Ovary (tissue), 3 donors: ENCODE results near the gene CASP9.
"Not testable (repeated sequence)": the region's sequence is repeated elsewhere in the genome, so short reads cannot be mapped to it uniquely, and the experiment has no call there.

Experiments used
- EP300 ChIP-seq: sonication (generic); formaldehyde crosslinking; IDR thresholded peaks from one replicate; pipeline ENCODE4 v1.6.1; 2017; ENCODE audit warnings: antibody characterized with exemption
- POLR2A ChIP-seq: fragments of 450-650 bp; IDR thresholded peaks from one replicate; pipeline ENCODE4 v1.6.1; 2017; ENCODE audit warnings: antibody characterized with exemption, mild to moderate bottlenecking, moderate library complexity
- TF ChIP-seq, protein P1 (sequence below), 3 donors: fragments of 450-650 bp in 2 of 3; fragments of 200-600 bp in 1 of 3; IDR thresholded peaks; one replicate each; pipeline versions ENCODE4 v1.5.1 to v1.8.0; 2016 to 2022; ENCODE audit warnings: antibody characterized with exemption in 3 of 3, mild to moderate bottlenecking in 1 of 3
- donor health status: DM: no; HTN: no; CAD: no.

DNA sequence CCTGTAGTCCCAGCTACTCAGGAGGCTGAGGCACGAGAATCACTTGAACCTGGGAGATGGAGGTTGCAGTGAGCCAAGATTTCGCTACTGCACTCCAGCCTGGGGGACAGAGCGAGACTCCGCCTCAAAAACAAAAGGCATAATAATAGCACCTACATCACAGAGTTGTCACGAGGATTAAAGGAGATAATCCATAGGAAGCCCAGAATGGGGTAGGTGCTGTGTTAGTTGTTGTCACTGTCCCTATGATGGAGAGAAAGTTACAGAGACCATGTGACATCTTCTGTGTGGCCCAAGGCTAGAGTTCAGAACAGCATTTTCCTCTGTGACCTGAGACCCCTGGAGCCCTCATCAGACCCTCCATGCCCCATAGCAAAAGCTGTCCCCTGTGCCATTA is 60.1 kb downstream of the CASP9 start:
- TF ChIP-seq, protein P1, sequence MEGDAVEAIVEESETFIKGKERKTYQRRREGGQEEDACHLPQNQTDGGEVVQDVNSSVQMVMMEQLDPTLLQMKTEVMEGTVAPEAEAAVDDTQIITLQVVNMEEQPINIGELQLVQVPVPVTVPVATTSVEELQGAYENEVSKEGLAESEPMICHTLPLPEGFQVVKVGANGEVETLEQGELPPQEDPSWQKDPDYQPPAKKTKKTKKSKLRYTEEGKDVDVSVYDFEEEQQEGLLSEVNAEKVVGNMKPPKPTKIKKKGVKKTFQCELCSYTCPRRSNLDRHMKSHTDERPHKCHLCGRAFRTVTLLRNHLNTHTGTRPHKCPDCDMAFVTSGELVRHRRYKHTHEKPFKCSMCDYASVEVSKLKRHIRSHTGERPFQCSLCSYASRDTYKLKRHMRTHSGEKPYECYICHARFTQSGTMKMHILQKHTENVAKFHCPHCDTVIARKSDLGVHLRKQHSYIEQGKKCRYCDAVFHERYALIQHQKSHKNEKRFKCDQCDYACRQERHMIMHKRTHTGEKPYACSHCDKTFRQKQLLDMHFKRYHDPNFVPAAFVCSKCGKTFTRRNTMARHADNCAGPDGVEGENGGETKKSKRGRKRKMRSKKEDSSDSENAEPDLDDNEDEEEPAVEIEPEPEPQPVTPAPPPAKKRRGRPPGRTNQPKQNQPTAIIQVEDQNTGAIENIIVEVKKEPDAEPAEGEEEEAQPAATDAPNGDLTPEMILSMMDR (IDR thresholded peaks at IDR 0.05) = not testable (repeated sequence)
- TF ChIP-seq POLR2A, EP300: not testable (repeated sequence)
